Measurements from ENCODE around the gene SNX9.
A peak's percentile ranks its signal among the peaks of the same experiment; 100 is the strongest.
"Not testable (repeated sequence)": the region's sequence is repeated elsewhere in the genome, so short reads cannot be mapped to it uniquely, and the experiment has no call there.

SNX9 gene

GRCh38 chr6:157892363-157892877 lies 69.4 kb downstream of the SNX9 start:
- no peak for DNase-seq

GRCh38 chr6:157893238-157893637 lies 70.2 kb downstream of the SNX9 start:
- DNase-seq = peak; percentile 74

GRCh38 chr6:157895585-157895984 lies 72.5 kb downstream of the SNX9 start:
- DNase-seq = no peak

DNA sequence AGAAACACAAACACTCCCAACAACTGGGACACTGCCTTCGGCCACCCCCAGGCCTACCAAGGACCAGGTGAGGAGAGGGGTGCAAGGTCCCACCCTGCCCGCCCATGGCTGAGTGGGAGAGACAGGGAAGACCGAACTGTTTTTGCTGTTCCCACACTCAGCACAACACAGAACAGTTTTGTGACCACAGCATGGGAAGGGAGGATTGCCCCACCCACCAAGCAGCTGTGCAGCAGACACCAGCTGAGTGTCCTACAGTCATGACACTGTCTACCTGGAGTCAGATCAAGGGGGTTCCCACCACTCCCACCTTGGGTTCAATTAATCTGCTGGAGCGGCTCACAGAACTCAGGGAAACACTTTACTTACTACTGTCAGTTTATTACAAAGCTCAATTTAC lies 73.9 kb downstream of the SNX9 start:
- DNase-seq = no peak

DNA sequence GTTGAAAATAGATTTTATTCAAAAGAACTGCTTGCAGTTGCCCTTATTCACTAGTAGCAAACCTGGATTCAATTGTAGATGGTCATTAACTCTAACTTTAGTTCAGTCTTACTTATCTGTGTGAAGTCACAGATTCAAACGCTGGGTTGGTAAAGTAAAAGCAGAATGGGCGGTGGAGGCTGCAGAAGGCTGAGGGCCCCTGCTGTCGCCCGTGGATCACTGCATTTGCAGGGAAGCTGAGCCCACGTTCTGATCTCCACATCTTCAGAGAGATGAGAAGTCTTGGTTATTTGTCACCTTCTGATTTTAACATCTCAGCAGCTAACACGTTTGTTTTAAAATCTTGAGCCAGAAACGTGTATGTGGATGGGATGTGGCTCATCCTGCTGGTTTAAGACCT lies 75.1 kb downstream of the SNX9 start:
- DNase-seq = no peak

- no peak for DNase-seq
These were observed 75.6 kb downstream of the SNX9 start for GRCh38 chr6:157898640-157899039.

GRCh38 chr6:157900262-157900661 lies 77.2 kb downstream of the SNX9 start:
- DNase-seq = not testable (repeated sequence)

DNA sequence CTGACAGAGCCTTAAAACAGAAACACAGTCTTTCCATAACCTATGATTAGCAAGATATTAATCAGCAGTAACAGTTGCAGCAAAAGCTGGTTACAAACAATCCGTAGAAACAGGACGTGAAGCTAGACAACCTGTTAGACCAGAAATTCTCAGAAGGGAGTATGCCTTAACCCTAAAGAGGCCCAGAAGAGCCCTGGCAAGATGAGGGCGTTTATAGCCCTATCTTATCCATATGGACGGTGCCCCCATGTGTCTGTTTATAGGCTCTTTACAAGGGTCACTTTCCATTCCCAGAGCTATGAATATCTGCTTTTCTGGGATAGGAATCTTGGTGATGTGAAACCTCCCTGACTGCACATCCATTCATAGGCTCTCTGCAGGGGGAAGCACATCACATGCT lies 77.7 kb downstream of the SNX9 start:
- DNase-seq = not testable (repeated sequence)

DNA sequence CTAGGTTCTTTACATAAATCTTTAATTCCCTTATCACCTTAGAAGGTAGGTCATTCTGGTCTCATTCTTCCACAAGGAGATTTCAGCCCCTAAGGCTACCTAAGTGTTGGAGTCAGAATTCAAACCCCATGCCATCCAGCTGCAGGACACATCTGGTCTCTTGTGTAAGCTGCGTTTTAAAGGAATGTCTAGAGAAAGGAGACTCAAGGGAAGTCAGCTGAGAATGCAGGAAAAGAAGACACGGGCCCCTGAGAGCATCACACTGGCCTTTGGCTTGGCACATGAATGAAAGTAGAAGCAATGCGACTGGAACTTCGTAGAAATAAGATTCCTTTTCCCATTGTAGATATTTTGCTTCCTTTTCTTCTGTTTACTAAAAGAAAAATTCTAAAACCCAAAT lies 82.0 kb downstream of the SNX9 start:
- no peak for DNase-seq

DNA sequence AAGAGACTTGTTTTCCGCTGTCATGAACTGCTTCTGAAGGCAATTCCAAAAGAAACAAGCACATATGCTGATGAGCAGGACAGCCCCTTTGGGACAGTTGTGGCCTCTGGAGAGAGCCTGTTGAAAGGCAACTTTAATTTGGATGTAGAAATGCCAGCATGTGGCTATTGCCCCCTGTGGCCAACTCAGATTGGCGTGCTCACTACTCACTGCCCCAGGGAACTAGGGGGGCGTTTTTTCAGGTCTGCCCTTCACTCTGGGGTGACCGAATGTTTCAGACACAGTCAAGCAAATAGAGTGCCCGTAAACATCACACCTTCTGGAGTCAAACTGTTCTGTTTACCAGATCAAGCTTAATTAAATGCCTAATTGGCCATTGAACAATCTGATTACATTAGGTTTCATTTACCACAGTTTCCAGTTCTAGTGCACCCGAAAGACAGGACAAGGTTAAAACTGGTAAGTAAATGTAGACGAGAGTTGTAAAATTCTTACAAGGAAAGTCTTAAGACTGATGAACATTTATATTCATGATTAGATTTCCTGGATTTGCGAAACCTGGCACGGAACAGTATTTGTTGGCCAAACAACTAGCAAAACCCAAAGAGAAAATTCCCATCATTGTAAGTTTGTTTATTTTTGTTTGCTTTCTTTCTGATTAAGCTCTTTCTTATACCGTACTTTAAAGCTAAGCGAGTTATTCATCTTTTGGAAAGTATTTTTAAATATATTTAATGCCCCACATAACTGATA lies 82.7 kb downstream of the SNX9 start:
- no peak for DNase-seq

DNA sequence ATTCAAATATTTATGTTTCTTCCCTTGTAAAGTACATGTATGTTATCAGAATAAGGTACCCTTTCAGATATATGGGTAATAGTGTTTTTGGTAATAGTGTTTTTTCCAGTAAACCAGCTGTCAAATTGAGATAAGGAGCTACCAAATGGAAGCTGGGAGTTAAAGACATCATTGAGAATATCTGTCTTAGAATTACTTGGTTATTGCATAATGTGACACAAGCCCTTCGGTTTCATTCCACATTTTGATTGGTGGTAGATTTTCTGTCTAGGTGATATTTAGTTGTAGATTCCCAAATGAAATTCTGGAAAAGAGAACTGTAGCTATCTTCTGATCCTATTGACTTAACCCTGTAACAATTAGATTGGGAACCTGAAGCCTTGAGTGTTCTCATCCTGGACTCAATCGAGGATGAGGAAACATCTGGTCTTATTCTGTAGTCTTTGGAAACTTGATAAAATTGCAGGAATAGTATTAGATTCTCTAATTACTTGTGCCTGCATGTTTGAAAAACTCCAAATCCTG lies 83.6 kb downstream of the SNX9 start:
- DNase-seq = no peak

DNA sequence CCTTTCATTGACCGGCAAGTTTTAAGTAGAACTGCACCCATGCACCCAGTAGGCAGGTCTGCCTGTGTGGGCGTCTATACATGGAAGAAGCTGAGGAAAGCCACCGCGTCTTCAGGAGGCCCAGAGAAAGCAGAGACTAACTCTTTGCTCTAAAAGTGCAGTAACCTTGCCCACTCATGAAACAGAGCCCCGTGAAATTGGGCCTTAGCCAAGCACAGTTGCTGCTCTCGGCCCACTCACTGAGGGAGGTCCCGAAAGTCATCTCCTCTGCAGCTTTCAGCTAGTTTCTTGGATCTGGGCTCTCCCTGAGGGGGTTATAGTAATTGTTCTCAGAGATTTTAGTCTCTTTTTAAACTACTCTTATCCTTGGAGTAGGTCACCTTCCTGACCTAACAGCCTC lies 84.6 kb downstream of the SNX9 start:
- DNase-seq = no peak

GRCh38 chr6:157908369-157909281 lies 85.6 kb downstream of the SNX9 start:
- no peak for DNase-seq

DNA sequence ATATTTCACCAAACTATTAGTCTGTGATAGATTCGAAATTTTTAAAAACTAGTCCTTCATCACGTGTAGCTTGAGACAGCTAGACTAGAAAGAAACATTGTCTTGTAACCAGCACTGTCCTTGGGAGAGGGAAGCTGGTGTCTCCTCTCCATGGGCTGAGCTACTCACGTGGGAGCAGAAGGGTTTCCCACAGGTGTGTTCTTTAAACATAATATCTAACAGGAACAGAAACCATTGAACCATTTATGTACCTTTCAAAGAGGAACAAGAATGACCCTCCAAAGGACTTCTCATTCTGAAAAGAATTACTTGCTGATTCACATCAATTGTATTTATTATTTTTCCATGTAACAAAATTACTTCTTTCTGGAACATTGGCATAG lies 86.2 kb downstream of the SNX9 start:
- DNase-seq = no peak

DNA sequence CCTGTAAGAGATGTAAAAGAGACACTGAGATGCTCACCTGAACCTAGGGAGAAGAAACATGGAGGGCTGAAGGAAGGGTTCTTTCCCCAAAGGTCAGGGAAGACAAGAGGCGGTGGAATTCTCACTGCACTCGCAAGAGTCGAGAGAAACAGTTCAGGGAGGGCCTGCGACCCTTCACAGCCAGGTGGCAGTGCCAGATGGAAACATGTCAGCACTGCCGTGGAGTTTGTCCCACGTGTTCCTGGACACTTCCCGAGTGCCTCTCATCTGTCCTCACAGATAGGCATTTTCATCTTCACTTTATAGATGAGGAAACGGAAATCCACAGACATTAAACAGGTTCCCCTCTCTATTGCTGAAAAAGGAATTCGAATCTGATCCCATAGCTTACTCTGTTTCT lies 88.2 kb downstream of the SNX9 start:
- DNase-seq = no peak

DNA sequence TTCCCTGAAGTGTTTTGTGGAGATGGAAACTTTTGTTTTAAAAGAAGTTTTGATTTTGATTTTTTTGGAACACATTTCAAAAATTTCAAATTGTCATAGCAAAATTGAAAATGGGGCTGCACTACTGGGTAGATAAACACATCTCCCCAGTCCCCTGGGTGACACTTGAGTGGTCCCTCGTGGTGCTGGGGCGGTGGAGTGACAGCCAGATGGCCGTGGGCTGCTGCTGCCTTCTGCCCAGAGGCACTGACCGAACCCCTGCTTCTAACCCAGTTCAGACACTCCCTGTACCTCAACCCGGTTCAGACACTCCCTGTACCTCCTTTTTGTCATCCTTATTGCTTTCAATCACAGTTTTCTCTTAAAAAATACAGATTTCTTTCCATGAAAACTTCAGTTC lies 88.7 kb downstream of the SNX9 start:
- no peak for DNase-seq

- no peak for DNase-seq
These were observed 89.3 kb downstream of the SNX9 start for GRCh38 chr6:157912326-157912725.

GRCh38 chr6:157921685-157922367 lies 98.8 kb downstream of the SNX9 start:
- DNase-seq = no peak

DNA sequence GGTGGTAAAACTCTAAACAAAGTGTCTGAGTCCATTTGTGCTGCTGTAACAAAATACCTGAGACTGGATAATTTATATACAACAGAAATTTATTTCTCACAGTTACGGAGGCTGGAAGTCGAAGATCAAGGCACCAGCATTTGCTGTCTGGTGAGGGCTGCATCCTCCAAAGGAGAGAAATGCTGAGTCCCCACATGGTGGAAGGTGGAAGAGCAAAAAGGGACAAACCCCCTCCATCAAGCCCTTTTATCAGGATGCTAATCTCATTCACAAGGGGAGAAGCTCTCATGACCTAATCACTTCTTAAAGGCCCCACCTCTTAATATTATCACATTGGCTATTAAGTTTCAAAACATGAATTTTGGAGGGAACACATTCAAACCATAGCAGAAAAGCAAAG lies 102.7 kb downstream of the SNX9 start:
- DNase-seq = no peak

DNA sequence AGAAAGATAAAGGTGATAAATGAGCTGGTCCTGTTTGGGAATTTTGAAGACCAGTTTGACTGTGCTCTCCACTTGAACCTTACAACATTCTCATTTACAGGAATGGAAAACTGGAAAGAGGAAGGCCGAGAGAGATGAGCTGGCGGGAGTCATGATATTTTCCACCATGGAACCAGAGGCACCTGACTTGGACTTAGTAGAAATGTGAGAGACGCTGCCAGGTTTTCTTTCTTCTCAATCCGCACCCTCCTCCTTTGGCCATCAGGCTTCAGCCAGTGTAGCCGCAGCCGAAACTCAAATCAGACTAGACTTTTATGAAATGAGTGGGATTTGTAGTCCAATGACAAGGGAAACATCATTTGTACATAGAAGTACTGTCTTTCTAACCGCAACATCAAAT lies 104.0 kb downstream of the SNX9 start:
- no peak for DNase-seq

- DNase-seq = no peak
These were observed 105.4 kb downstream of the SNX9 start for GRCh38 chr6:157928428-157928827.

DNA sequence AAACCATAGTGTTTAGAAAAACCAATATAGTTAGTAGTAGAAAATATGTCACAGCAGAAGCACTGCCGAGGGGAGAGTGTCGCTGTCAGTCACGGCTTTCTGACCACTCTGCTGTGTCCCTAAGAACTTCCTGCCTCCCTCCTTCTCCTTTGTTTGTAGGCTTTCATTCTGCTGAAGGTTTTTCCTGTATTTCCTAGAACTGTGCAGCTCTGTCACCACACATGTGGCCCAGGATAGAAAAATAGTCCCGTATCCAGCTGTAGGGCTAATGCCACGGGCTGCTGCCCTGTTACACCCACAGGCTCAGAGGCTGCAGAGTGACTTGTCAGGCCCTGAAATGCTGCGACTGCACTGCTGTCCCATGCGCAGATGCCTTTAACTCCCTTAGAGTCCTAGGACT lies 106.0 kb downstream of the SNX9 start:
- DNase-seq = no peak

DNA sequence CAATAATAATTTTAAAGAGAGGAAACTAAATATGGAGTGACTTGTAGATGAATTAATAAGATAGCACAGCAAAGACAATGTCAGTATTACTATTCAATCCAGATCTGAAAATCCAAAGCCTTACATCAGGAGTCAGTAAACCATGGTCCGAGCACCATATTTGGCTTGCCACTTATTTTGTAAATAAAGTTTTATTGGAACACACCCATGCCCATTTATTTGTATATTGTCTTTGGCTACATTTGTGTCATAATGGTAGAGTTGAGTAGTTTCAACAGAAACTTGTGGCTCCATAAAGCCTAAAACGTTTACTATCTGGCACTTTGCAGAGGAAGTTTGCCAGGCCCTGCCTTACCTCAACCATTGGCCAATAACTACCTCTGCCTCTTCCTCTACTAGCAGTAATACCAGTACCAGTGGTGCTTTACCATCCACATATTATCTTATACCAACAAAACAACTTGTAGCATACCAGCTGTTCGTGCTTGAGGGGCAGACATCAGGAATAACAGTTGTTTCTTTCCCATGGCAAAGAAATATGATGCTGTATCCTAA lies 106.8 kb downstream of the SNX9 start:
- DNase-seq = no peak
